ENCODE measurements around the gene EGR2. TPM values are rescaled to one million over a fixed set of nuclear protein-coding genes. Genes with fewer than 3 reads are reported as not detected.

EGR2 gene
- total RNA-seq, 4 donors from 2014 or later: 0.78 to 14.6 (median 2.9) TPM

- H3K27ac ChIP-seq: no peak overlapping the region
Measured at GRCh38 chr10:62812672-62813439, 3.3 kb downstream of the EGR2 start.

GRCh38 chr10:62811159-62811875, 4.8 kb downstream of the EGR2 start:
- Histone ChIP-seq H3K27ac (no peak overlapping the region), H3K27me3 (no peaks in the 10 kb centered on the region), H3K9me3 (no peaks in the 10 kb centered on the region), H3K36me3 (no peaks in the 10 kb centered on the region), H3K4me1 (peaks cover 28 to 33% of the 10 kb centered on the region in 2 donors), H3K4me3 (replicated peaks in 1 of 3) (no peak overlapping the region)
- WGBS, 2 donors: 92 to 97% methylated on average over 10 of the region's 10 CpGs
- intact Hi-C loops (cut with DNase I): loop anchor here (10.0 kb wide), 2 partner anchors 197 to 273 kb away; no protein-coding TSS in a partner anchor
- DNase-seq: no peak
- TF ChIP-seq CTCF (IDR thresholded peaks at IDR 0.05): no peak
- no peak for TF ChIP-seq POLR2A (IDR thresholded peaks at IDR 0.05)

More at GRCh38 chr10:62812672-62813439, 3.3 kb downstream of the EGR2 start:
- TF ChIP-seq POLR2A (IDR thresholded peaks at IDR 0.05) (no peak), CTCF (IDR thresholded peaks at IDR 0.05) (no peak)
- Histone ChIP-seq H3K27me3 (no peaks in the 10 kb centered on the region), H3K36me3 (no peaks in the 10 kb centered on the region), H3K4me1 (peaks cover 18 to 19% of the 10 kb centered on the region in 2 donors), H3K9me3 (no peaks in the 10 kb centered on the region), H3K4me3 (replicated peaks in 1 of 3) (no peak overlapping the region)
- no peak for DNase-seq
- intact Hi-C loops (cut with DNase I): loop anchor here (10.0 kb wide), 2 partner anchors 198 to 272 kb away; no protein-coding TSS in a partner anchor
- WGBS, 2 donors: 92 to 95% methylated on average over 11 to 13 of the region's 13 CpGs

- peaks cover 33 to 35% of the 10 kb centered on the region in 2 donors for H3K4me1 ChIP-seq
Measured at GRCh38 chr10:62810156-62810902, 5.8 kb downstream of the EGR2 start.

GRCh38 chr10:62806251-62806650, 9.9 kb downstream of the EGR2 start:
- peaks cover 36 to 38% of the 10 kb centered on the region in 2 donors for H3K4me1 ChIP-seq
- no peaks in the 10 kb centered on the region for H3K27me3 ChIP-seq
- no peaks in the 10 kb centered on the region for H3K9me3 ChIP-seq
- DNase-seq: no peak
- TF ChIP-seq CTCF (IDR thresholded peaks at IDR 0.05) (no peak), POLR2A (IDR thresholded peaks at IDR 0.05) (no peak)
- H3K27ac ChIP-seq: no peak overlapping the region
- 25 to 33% methylated on average over 1 of the region's 1 CpG for WGBS, 2 donors
- intact Hi-C loops (cut with DNase I): no loop called here
- H3K36me3 ChIP-seq: no peaks in the 10 kb centered on the region
- no peak overlapping the region for H3K4me3 ChIP-seq (replicated peaks in 1 of 3)

More at GRCh38 chr10:62810156-62810902, 5.8 kb downstream of the EGR2 start:
- no peaks in the 10 kb centered on the region for H3K27me3 ChIP-seq
- 95 to 96% methylated on average over 8 of the region's 8 CpGs for WGBS, 2 donors
- DNase-seq: no peak
- no peaks in the 10 kb centered on the region for H3K9me3 ChIP-seq
- no peak overlapping the region for H3K4me3 ChIP-seq (replicated peaks in 1 of 3)
- TF ChIP-seq POLR2A (IDR thresholded peaks at IDR 0.05) (no peak), CTCF (IDR thresholded peaks at IDR 0.05) (no peak)
- intact Hi-C loops (cut with DNase I): loop anchor here (10.0 kb wide), 2 partner anchors 196 to 274 kb away; no protein-coding TSS in a partner anchor
- no peak overlapping the region for H3K27ac ChIP-seq
- H3K36me3 ChIP-seq: no peaks in the 10 kb centered on the region

Measured in thyroid gland (tissue), 4 donors.